ENCODE results near the gene NCAPD3.

Gene NCAPD3

DNA sequence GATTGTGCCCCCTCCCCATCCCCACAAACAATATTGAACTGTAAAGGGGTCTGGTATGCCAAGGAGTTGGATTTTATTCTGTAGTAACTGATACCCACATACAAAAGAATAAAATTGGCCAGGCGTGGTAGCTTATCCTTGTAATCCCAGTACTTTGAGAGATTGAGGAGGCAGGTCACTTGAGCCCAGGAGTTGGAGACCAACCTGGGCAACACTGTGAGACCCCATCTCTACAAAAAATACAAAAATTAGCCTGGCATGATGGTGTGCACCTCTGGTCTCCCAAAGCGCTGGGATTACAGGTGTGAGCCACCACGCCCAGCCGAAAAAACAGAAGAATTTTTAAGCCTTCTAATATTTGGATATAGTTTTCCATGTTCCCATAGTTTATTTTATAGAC, 48.2 kb upstream of the NCAPD3 start:
- no peak overlapping the region for H2BK12ac ChIP-seq (ENCODE audit: low read length)
- no peak overlapping the region for H2BK15ac ChIP-seq (ENCODE audit: low read length)
- peaks cover 16 to 57% (median 44%) of the 10 kb centered on the region in 3 experiments for H3K27me3 ChIP-seq (ENCODE audit: control insufficient read depth in 3 of 3, insufficient read depth in 3 of 3, low read depth in 1 of 3, low read length in 3 of 3)
- no peaks in the 10 kb centered on the region for H3K36me3 ChIP-seq (replicated peaks in 1 of 2; ENCODE audit: control insufficient read depth in 2 of 2, insufficient read depth in 2 of 2, low read length in 2 of 2)
- H3K9me3 ChIP-seq (replicated peaks in 1 of 2; ENCODE audit: control insufficient read depth in 2 of 2, insufficient read depth in 1 of 2, low read depth in 1 of 2, low read length in 2 of 2), result no peaks in the 10 kb centered on the region
- H2AK5ac ChIP-seq (ENCODE audit: low read depth, low read length), result no peak overlapping the region
- no CpG with 5 or more reads among the region's 4 CpGs for WGBS, 2 donors (ENCODE audit: extremely low coverage in 2 of 2, insufficient read length in 2 of 2, insufficient replicate concordance in 1 of 2)
- H2AFZ ChIP-seq (ENCODE audit: low read length), result no peak overlapping the region
- DNase-seq (ENCODE audit: low spot score), result no peak
- H2BK5ac ChIP-seq (ENCODE audit: low read length), result no peak overlapping the region
- no peak overlapping the region for H4K8ac ChIP-seq (ENCODE audit: low read depth, low read length)
- no peak overlapping the region for H3K23ac ChIP-seq (ENCODE audit: low read depth, low read length, poor library complexity)
- H3K27ac ChIP-seq (replicated peaks; ENCODE audit: low read length), result no peak overlapping the region
- H4K91ac ChIP-seq (ENCODE audit: low read depth, low read length, poor library complexity), result no peak overlapping the region
- no peak overlapping the region for H2BK120ac ChIP-seq (ENCODE audit: low read depth, low read length)
- H3K9ac ChIP-seq (ENCODE audit: low read depth, low read length, poor library complexity), result no peak overlapping the region
- no peak overlapping the region for H3K18ac ChIP-seq (ENCODE audit: low read length)
- no peak overlapping the region for H3K4me3 ChIP-seq (ENCODE audit: low read length in 2 of 2)
- no peaks in the 10 kb centered on the region for H3K79me1 ChIP-seq (ENCODE audit: low read depth, low read length)
- H3K14ac ChIP-seq (ENCODE audit: low read length), result no peak overlapping the region
- no peak overlapping the region for H3K4me2 ChIP-seq (ENCODE audit: insufficient read depth, low read length, poor library complexity, severe bottlenecking)
- no peak overlapping the region for H3K4ac ChIP-seq (ENCODE audit: low read length)
- H3K4me1 ChIP-seq (ENCODE audit: control insufficient read depth in 2 of 2, insufficient read depth in 1 of 2, low read depth in 1 of 2, low read length in 2 of 2), result peaks cover 4 to 27% of the 10 kb centered on the region in 2 donors

- DNase-seq (ENCODE audit: low spot score), result no peak
- H3K27me3 ChIP-seq (ENCODE audit: control insufficient read depth in 3 of 3, insufficient read depth in 3 of 3, low read depth in 1 of 3, low read length in 3 of 3), result peaks cover 2 to 40% (median 27%) of the 10 kb centered on the region in 3 experiments
- WGBS, 2 donors (ENCODE audit: extremely low coverage in 2 of 2, insufficient read length in 2 of 2, insufficient replicate concordance in 1 of 2), result no CpG with 5 or more reads among the region's 5 CpGs
These were observed 46.5 kb upstream of the NCAPD3 start for GRCh38 chr11:134270250-134270714.

GRCh38 chr11:134267966-134268365, 44.2 kb upstream of the NCAPD3 start:
- Histone ChIP-seq H4K8ac (ENCODE audit: low read depth, low read length) (no peak overlapping the region), H4K91ac (ENCODE audit: low read depth, low read length, poor library complexity) (no peak overlapping the region), H3K18ac (ENCODE audit: low read length) (no peak overlapping the region), H3K4ac (ENCODE audit: low read length) (no peak overlapping the region), H3K27me3 (ENCODE audit: control insufficient read depth in 3 of 3, insufficient read depth in 3 of 3, low read depth in 1 of 3, low read length in 3 of 3) (peaks cover 1 to 18% (median 10%) of the 10 kb centered on the region in 3 experiments), H3K36me3 (replicated peaks in 1 of 2; ENCODE audit: control insufficient read depth in 2 of 2, insufficient read depth in 2 of 2, low read length in 2 of 2) (peaks cover 5 to 7% of the 10 kb centered on the region in 2 donors), H3K79me1 (ENCODE audit: low read depth, low read length) (no peaks in the 10 kb centered on the region), H2BK12ac (ENCODE audit: low read length) (no peak overlapping the region), H2AFZ (ENCODE audit: low read length) (no peak overlapping the region), H3K4me3 (ENCODE audit: low read length in 2 of 2) (no peak overlapping the region), H2AK5ac (ENCODE audit: low read depth, low read length) (no peak overlapping the region), H3K23ac (ENCODE audit: low read depth, low read length, poor library complexity) (no peak overlapping the region), H3K9me3 (replicated peaks in 1 of 2; ENCODE audit: control insufficient read depth in 2 of 2, insufficient read depth in 1 of 2, low read depth in 1 of 2, low read length in 2 of 2) (no peaks in the 10 kb centered on the region), H3K14ac (ENCODE audit: low read length) (no peak overlapping the region), H3K27ac (replicated peaks; ENCODE audit: low read length) (no peak overlapping the region), H3K4me2 (ENCODE audit: insufficient read depth, low read length, poor library complexity, severe bottlenecking) (no peak overlapping the region), H3K4me1 (ENCODE audit: control insufficient read depth in 2 of 2, insufficient read depth in 1 of 2, low read depth in 1 of 2, low read length in 2 of 2) (peaks cover 5 to 13% of the 10 kb centered on the region in 2 donors), H2BK15ac (ENCODE audit: low read length) (no peak overlapping the region), H2BK5ac (ENCODE audit: low read length) (no peak overlapping the region), H2BK120ac (ENCODE audit: low read depth, low read length) (no peak overlapping the region), H3K9ac (ENCODE audit: low read depth, low read length, poor library complexity) (no peak overlapping the region)
- no CpG with 5 or more reads among the region's 11 CpGs for WGBS, 2 donors (ENCODE audit: extremely low coverage in 2 of 2, insufficient read length in 2 of 2, insufficient replicate concordance in 1 of 2)
- DNase-seq (ENCODE audit: low spot score), result no peak

More at GRCh38 chr11:134270250-134270714, 46.5 kb upstream of the NCAPD3 start:
- Histone ChIP-seq H3K9me3 (replicated peaks in 1 of 2; ENCODE audit: control insufficient read depth in 2 of 2, insufficient read depth in 1 of 2, low read depth in 1 of 2, low read length in 2 of 2) (no peaks in the 10 kb centered on the region), H3K79me1 (ENCODE audit: low read depth, low read length) (no peaks in the 10 kb centered on the region), H2BK15ac (ENCODE audit: low read length) (no peak overlapping the region), H3K36me3 (replicated peaks in 1 of 2; ENCODE audit: control insufficient read depth in 2 of 2, insufficient read depth in 2 of 2, low read length in 2 of 2) (no peaks in the 10 kb centered on the region), H2AK5ac (ENCODE audit: low read depth, low read length) (no peak overlapping the region), H2BK5ac (ENCODE audit: low read length) (no peak overlapping the region), H3K14ac (ENCODE audit: low read length) (no peak overlapping the region), H3K4me2 (ENCODE audit: insufficient read depth, low read length, poor library complexity, severe bottlenecking) (no peak overlapping the region), H4K91ac (ENCODE audit: low read depth, low read length, poor library complexity) (no peak overlapping the region), H3K23ac (ENCODE audit: low read depth, low read length, poor library complexity) (no peak overlapping the region), H3K18ac (ENCODE audit: low read length) (peak overlapping the region; percentile 11), H2AFZ (ENCODE audit: low read length) (no peak overlapping the region), H2BK120ac (ENCODE audit: low read depth, low read length) (no peak overlapping the region), H3K27ac (replicated peaks; ENCODE audit: low read length) (no peak overlapping the region), H4K8ac (ENCODE audit: low read depth, low read length) (no peak overlapping the region), H3K4me1 (ENCODE audit: control insufficient read depth in 2 of 2, insufficient read depth in 1 of 2, low read depth in 1 of 2, low read length in 2 of 2) (peaks cover 5 to 23% of the 10 kb centered on the region in 2 donors), H3K9ac (ENCODE audit: low read depth, low read length, poor library complexity) (no peak overlapping the region), H2BK12ac (ENCODE audit: low read length) (no peak overlapping the region), H3K4me3 (ENCODE audit: low read length in 2 of 2) (no peak overlapping the region), H3K4ac (ENCODE audit: low read length) (no peak overlapping the region)

GRCh38 chr11:134267461-134267860, 43.7 kb upstream of the NCAPD3 start:
- H4K91ac ChIP-seq (ENCODE audit: low read depth, low read length, poor library complexity), result no peak overlapping the region
- no peak overlapping the region for H3K9ac ChIP-seq (ENCODE audit: low read depth, low read length, poor library complexity)
- H4K8ac ChIP-seq (ENCODE audit: low read depth, low read length), result no peak overlapping the region
- H2BK120ac ChIP-seq (ENCODE audit: low read depth, low read length), result no peak overlapping the region
- no peak overlapping the region for H2BK12ac ChIP-seq (ENCODE audit: low read length)
- H2AFZ ChIP-seq (ENCODE audit: low read length), result peak overlapping the region; percentile 11
- H2BK15ac ChIP-seq (ENCODE audit: low read length), result no peak overlapping the region
- no peak overlapping the region for H2AK5ac ChIP-seq (ENCODE audit: low read depth, low read length)
- no CpG with 5 or more reads among the region's 5 CpGs for WGBS, 2 donors (ENCODE audit: extremely low coverage in 2 of 2, insufficient read length in 2 of 2, insufficient replicate concordance in 1 of 2)
- H3K4ac ChIP-seq (ENCODE audit: low read length), result no peak overlapping the region
- H3K4me2 ChIP-seq (ENCODE audit: insufficient read depth, low read length, poor library complexity, severe bottlenecking), result no peak overlapping the region
- H3K4me1 ChIP-seq (ENCODE audit: control insufficient read depth in 2 of 2, insufficient read depth in 1 of 2, low read depth in 1 of 2, low read length in 2 of 2), result peaks cover 5 to 8% of the 10 kb centered on the region in 2 donors
- H3K18ac ChIP-seq (ENCODE audit: low read length), result no peak overlapping the region
- H3K27ac ChIP-seq (replicated peaks; ENCODE audit: low read length), result no peak overlapping the region
- DNase-seq (ENCODE audit: low spot score), result no peak
- H3K14ac ChIP-seq (ENCODE audit: low read length), result no peak overlapping the region
- no peak overlapping the region for H3K23ac ChIP-seq (ENCODE audit: low read depth, low read length, poor library complexity)
- no peaks in the 10 kb centered on the region for H3K79me1 ChIP-seq (ENCODE audit: low read depth, low read length)
- H3K4me3 ChIP-seq (ENCODE audit: low read length in 2 of 2), result no peak overlapping the region
- no peaks in the 10 kb centered on the region for H3K9me3 ChIP-seq (replicated peaks in 1 of 2; ENCODE audit: control insufficient read depth in 2 of 2, insufficient read depth in 1 of 2, low read depth in 1 of 2, low read length in 2 of 2)
- peaks cover 0 to 16% (median 5%) of the 10 kb centered on the region in 3 experiments for H3K27me3 ChIP-seq (ENCODE audit: control insufficient read depth in 3 of 3, insufficient read depth in 3 of 3, low read depth in 1 of 3, low read length in 3 of 3)
- H2BK5ac ChIP-seq (ENCODE audit: low read length), result no peak overlapping the region
- H3K36me3 ChIP-seq (replicated peaks in 1 of 2; ENCODE audit: control insufficient read depth in 2 of 2, insufficient read depth in 2 of 2, low read length in 2 of 2), result peaks cover 5 to 12% of the 10 kb centered on the region in 2 donors

All from neuronal stem cell (in vitro differentiated cells).